NT2/D1 (cell line): ENCODE results near the gene MYO5C.

ENCODE experiments used
- SUZ12 ChIP-seq: IDR thresholded peaks from 2 replicates; pipeline ENCODE4 v1.6.1; 2011; ENCODE audit not compliant: insufficient read length, insufficient read depth; ENCODE audit errors: extremely low read depth
- YY1 ChIP-seq: IDR thresholded peaks from 2 replicates; pipeline ENCODE4 v1.6.1; 2011; ENCODE audit not compliant: insufficient read length, insufficient read depth

DNA sequence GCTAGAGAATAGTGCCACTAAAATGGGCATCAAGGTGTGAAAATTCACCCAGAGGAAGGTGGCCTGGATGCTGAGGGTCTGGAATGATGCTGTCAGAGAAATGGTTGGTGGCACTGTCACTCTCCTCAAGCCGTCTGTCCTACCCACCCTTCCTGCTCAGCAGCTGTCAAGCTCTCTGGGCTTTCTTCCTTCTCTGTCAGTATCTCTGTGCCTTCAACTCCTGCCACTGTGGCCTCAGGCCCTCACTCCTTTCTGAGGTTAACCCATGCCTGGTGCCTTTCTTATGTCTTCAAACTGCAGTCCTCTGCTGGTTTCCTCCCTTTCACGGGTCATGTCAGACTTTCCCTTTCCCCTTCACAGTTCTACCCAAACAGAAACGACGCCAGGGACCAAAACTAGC, 4.4 kb downstream of the MYO5C start:
- TF ChIP-seq YY1 (no peak), SUZ12 (no peak)
